Right lobe of liver (tissue), 6 donors: ENCODE results near the gene HK1. TPM values are rescaled to one million over a fixed set of nuclear protein-coding genes. Genes with fewer than 3 reads are reported as not detected.

Source experiments
- ATAC-seq, 4 donors: fragments of 200-7000 bp; cut with Tn5 transposase; one replicate each; pipeline ENCODE4 v1.9.1; 2020; ENCODE audit warnings: mild to moderate bottlenecking in 4 of 4, moderate library complexity in 4 of 4
- DNase-seq, 3 donors: peaks; one replicate each; pipeline ENCODE4 v3.0.0-alpha.2; 2020
- H3K27ac ChIP-seq, 3 donors: fragments of 200-600 bp; one replicate each; pipeline ENCODE4 v1.8.0; 2022
- H3K27me3 ChIP-seq, 2 donors: fragments of 200-600 bp; one replicate each; pipeline ENCODE4 v1.8.0; 2022
- H3K36me3 ChIP-seq, 4 donors: fragments of 200-600 bp; sonication (generic) in 1 of 4; one replicate each; pipeline versions ENCODE4 v1.5.1 to v1.8.0; 2017 to 2022; ENCODE audit warnings: control low read depth in 1 of 4
- H3K4me1 ChIP-seq, 4 donors: fragments of 200-600 bp; sonication (generic) in 1 of 4; one replicate each; pipeline versions ENCODE4 v1.5.1 to v1.8.0; 2017 to 2022; ENCODE audit warnings: control low read depth in 1 of 4
- H3K4me3 ChIP-seq, 3 donors: fragments of 200-600 bp; one replicate each; pipeline ENCODE4 v1.8.0; 2022
- H3K9me3 ChIP-seq, 4 donors: fragments of 200-600 bp; sonication (generic) in 1 of 4; one replicate each; pipeline versions ENCODE4 v1.5.1 to v1.8.0; 2017 to 2022; ENCODE audit warnings: control low read depth in 1 of 4
- POLR2A ChIP-seq: fragments of 450-650 bp; IDR thresholded peaks from one replicate; pipeline ENCODE4 v1.6.1; 2017; ENCODE audit warnings: antibody characterized with exemption, mild to moderate bottlenecking
- WGBS: methylation state at CpG from one replicate; pipeline ENCODE4 v1.1.6; 2018; ENCODE audit warnings: low coverage, low lambda C conversion rate; ENCODE audit not compliant: insufficient coverage; ENCODE audit errors: missing lambda C conversion rate; 5-methylcytosine and 5-hydroxymethylcytosine counted together
- intact Hi-C, 2 donors: fragments of 100-400 bp; cut with DNase I; formaldehyde crosslinking; loops; one replicate each; pipeline versions ENCODE4 v1.11.2 to v1.14.1; 2022
- total RNA-seq, 6 experiments: library from RNA; depleted of rRNA in 2 of 6; stranded (reverse); fragments of >200 nt in 2 of 6; fragmentation: NEBNext Ultra II Directional in 3 of 6; extraction: Animal tissue kit (Norgen Biotek cat#: 25700) in 3 of 6; gene quantifications; one replicate each; pipeline versions ENCODE4 v1.1.0 to v1.2.4, GENCODE V29; 2016 to 2023
- TF ChIP-seq, protein P1 (sequence below), 4 donors: fragments of 200-600 bp in 3 of 4; fragments of 450-650 bp in 1 of 4; IDR thresholded peaks; one replicate each; pipeline versions ENCODE4 v1.5.1 to v1.8.0; 2016 to 2022; ENCODE audit warnings: antibody characterized with exemption in 4 of 4, mild to moderate bottlenecking in 2 of 4
- donor health status: DM: no; HTN: yes; CAD: no.
- donor health status: DM: no; HTN: no; CAD: no.
- donor health status: DM: no; HTN: no; CAD: no.
- donor health status: DM: no; HTN: yes; CAD: no.
- donor health status: DM: no; HTN: yes; CAD: no.

HK1 gene
- total RNA-seq, 6 experiments from 2014 or later: 4.2 to 28.0 (median 7.2) TPM

GRCh38 chr10:69403066-69403465 lies 124.8 kb downstream of the HK1 start:
- Histone ChIP-seq H3K4me3 (no peak overlapping the region), H3K27ac (no peak overlapping the region), H3K4me1 (no peaks in the 10 kb centered on the region), H3K9me3 (no peaks in the 10 kb centered on the region), H3K36me3 (no peaks in the 10 kb centered on the region), H3K27me3 (no peaks in the 10 kb centered on the region)
- DNase-seq: peak in 1 of 3 donors; percentile 10
- WGBS: no CpG with 5 or more reads among the region's 1 CpG
- ATAC-seq: no peak
- intact Hi-C loops: no loop called here
- TF ChIP-seq, protein P1, sequence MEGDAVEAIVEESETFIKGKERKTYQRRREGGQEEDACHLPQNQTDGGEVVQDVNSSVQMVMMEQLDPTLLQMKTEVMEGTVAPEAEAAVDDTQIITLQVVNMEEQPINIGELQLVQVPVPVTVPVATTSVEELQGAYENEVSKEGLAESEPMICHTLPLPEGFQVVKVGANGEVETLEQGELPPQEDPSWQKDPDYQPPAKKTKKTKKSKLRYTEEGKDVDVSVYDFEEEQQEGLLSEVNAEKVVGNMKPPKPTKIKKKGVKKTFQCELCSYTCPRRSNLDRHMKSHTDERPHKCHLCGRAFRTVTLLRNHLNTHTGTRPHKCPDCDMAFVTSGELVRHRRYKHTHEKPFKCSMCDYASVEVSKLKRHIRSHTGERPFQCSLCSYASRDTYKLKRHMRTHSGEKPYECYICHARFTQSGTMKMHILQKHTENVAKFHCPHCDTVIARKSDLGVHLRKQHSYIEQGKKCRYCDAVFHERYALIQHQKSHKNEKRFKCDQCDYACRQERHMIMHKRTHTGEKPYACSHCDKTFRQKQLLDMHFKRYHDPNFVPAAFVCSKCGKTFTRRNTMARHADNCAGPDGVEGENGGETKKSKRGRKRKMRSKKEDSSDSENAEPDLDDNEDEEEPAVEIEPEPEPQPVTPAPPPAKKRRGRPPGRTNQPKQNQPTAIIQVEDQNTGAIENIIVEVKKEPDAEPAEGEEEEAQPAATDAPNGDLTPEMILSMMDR (IDR thresholded peaks at IDR 0.05): no peak
- TF ChIP-seq POLR2A: no peak

GRCh38 chr10:69403519-69403918 lies 125.2 kb downstream of the HK1 start:
- no peaks in the 10 kb centered on the region for H3K36me3 ChIP-seq
- no peak for DNase-seq
- no peak overlapping the region for H3K27ac ChIP-seq
- intact Hi-C loops: no loop called here
- TF ChIP-seq POLR2A: no peak
- TF ChIP-seq, protein P1 (IDR thresholded peaks at IDR 0.05): no peak
- ATAC-seq: no peak
- no peak overlapping the region for H3K4me3 ChIP-seq
- WGBS: 31% methylated on average over 3 of the region's 3 CpGs
- H3K9me3 ChIP-seq: no peaks in the 10 kb centered on the region
- H3K4me1 ChIP-seq: no peaks in the 10 kb centered on the region
- H3K27me3 ChIP-seq: no peaks in the 10 kb centered on the region

DNA sequence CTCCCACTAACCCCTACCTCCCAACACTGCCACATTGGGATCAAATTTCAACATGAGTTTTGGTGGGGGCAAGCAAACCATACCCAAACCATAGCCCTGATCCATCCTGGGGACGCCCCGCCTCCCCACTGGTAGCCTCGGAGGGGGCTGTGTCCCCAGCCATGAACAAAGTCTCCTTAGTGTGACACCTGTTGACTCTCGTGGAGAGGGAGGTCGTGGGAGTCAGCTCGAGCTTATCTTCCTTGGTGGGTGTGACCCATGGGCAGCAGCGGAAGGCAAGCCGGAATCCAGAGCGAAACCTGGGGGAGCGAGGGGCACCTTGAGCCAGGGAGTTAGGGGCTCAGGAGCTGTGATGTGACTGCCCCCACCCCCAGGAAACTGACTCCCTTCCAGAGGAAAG lies 126.5 kb downstream of the HK1 start:
- Histone ChIP-seq H3K9me3 (no peaks in the 10 kb centered on the region), H3K4me1 (peaks cover 0 to 5% (median 2%) of the 10 kb centered on the region in 4 donors), H3K27me3 (no peaks in the 10 kb centered on the region), H3K4me3 (no peak overlapping the region), H3K36me3 (no peaks in the 10 kb centered on the region), H3K27ac (no peak overlapping the region)
- TF ChIP-seq, protein P1 (IDR thresholded peaks at IDR 0.05): no peak
- TF ChIP-seq POLR2A: no peak
- DNase-seq (peak in 1 of 3 donors; percentile 22), ATAC-seq (no peak)
- intact Hi-C loops: no loop called here
- WGBS: 74% methylated on average over 7 of the region's 10 CpGs

- TF ChIP-seq, protein P1 (IDR thresholded peaks at IDR 0.05): no peak
- TF ChIP-seq POLR2A: no peak
- Histone ChIP-seq H3K4me1 (peaks cover 0 to 5% (median 2%) of the 10 kb centered on the region in 4 donors), H3K4me3 (no peak overlapping the region), H3K27me3 (no peaks in the 10 kb centered on the region), H3K9me3 (no peaks in the 10 kb centered on the region), H3K36me3 (no peaks in the 10 kb centered on the region), H3K27ac (no peak overlapping the region)
- ATAC-seq (no peak), DNase-seq (no peak)
- 60% methylated on average over 4 of the region's 4 CpGs for WGBS
- intact Hi-C loops: no loop called here
These were observed 126.9 kb downstream of the HK1 start for GRCh38 chr10:69405221-69405620.

- H3K27ac ChIP-seq: no peak overlapping the region
- 41% methylated on average over 5 of the region's 5 CpGs for WGBS
- ATAC-seq (no peak), DNase-seq (peak in 1 of 3 donors; percentile 47)
- TF ChIP-seq, protein P1 (IDR thresholded peaks at IDR 0.05): no peak
- no peak for TF ChIP-seq POLR2A
- H3K4me3 ChIP-seq: no peak overlapping the region
- intact Hi-C loops: no loop called here
- no peaks in the 10 kb centered on the region for H3K36me3 ChIP-seq
- peaks cover 0 to 5% (median 2%) of the 10 kb centered on the region in 4 donors for H3K4me1 ChIP-seq
- no peaks in the 10 kb centered on the region for H3K27me3 ChIP-seq
- no peaks in the 10 kb centered on the region for H3K9me3 ChIP-seq
These were observed 128.1 kb downstream of the HK1 start for GRCh38 chr10:69406302-69406811.
